ENCODE results near the gene ZNF79. TPM values are rescaled to one million over a fixed set of nuclear protein-coding genes. Genes with fewer than 3 reads are reported as not detected.
A peak's percentile ranks its signal among the peaks of the same experiment; 100 is the strongest.

Gene ZNF79
- total RNA-seq (2014; rRNA removed; shearing (Covaris generic)) = 5.3 and 6.5 TPM in 2 replicates

DNA sequence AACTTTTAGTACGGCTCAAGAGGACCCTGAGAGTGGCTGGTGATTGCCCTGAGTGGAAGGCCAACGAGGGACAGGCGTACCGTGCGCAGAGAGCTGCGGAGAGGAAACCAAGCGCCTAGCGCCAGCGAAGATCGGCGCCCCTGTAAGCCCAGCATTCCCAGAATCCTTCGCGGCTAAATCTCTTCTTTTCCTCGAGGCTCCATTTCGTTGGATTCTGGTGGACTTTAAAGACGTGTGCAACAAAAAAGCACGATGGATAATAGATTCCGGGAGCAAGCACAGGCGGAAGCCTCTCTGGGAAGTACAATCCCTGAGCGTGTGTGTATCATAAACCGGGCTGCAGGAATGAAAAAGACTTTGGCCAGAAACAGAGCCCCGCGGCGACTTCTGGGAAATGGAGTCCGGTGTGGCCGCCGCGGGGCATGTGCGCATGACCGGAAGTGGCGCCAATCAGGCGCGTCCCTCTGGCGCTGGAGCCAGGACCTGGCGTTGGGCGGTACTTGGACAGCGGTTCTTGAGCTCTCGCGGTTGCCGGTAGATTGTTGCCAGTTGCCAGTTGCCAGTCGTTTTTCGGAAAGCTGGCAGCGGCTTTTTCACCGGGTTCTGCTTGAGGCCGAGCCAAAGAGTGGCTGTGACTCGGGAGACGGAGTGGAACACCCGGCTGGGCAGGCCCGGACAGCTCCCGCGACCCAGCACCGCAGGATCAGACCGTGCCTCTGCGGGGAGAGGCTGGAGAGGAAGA is at the start of gene ZNF79:
Gene ZNF79 (plus strand): TSS at position 449 of the 742 bp plus-strand sequence. CDS start 406 bp downstream, outside the sequence.
- peaks cover 2% of the 10 kb centered on the region; the same call in 1 of the 2 replicates for H3K36me3 ChIP-seq (replicated peaks; ENCODE audit: control insufficient read depth, insufficient read depth, low read length)
- DNase-seq = peak; percentile 97
- H3K4me3 ChIP-seq (ENCODE audit: insufficient read depth, low read depth, low read length) = peak within 1 kb of the TSS; percentile 87
- no peaks in the 10 kb centered on the region for H3K27me3 ChIP-seq (ENCODE audit: control insufficient read depth, insufficient read depth, low read length)

DNA sequence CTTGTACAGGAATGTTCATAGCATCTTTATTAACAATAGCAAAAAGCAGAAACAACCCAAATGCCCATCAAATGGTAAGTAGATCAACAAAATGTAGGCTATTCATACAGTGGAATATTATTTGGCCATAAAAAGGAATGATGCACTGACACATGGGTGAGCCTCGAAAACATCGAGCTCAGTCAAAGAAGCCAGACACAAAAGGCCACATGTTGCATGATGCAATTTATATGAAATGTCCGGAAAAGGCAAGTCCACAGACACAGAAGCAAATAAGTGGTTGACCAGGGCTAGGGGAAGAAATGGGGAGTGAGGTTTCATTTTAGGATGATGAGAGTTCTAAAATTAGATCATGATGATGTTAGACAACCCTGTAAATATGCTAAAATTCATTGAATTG is 43.7 kb upstream of the ZNF79 start:
- Histone ChIP-seq H3K36me3 (replicated peaks; ENCODE audit: control insufficient read depth, insufficient read depth, low read length) (no peaks in the 10 kb centered on the region), H3K27me3 (ENCODE audit: control insufficient read depth, insufficient read depth, low read length) (no peaks in the 10 kb centered on the region), H3K4me3 (ENCODE audit: insufficient read depth, low read depth, low read length) (no peak overlapping the region)
- no peak for DNase-seq

DNA sequence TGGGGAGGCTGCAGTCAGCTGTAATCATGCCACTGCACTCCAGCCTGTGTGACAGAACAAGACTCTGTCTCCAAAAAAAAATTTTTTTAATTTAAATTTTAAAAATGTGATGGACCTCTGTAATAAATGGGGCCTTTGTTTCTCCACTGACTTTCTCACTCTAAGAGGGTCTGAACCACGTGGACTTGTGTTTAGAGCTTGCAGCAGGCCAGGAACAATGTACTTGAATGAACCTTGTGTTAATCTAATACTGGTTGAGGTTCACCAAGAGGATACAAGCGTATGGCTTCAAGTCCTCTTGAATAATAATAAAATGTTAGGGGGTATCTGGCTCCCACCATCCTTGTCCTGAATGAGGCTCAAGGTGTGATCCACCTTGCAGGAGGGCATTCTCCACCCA is 41.6 kb upstream of the ZNF79 start:
- DNase-seq = no peak
- H3K4me3 ChIP-seq (ENCODE audit: insufficient read depth, low read depth, low read length) = no peak overlapping the region
- no peaks in the 10 kb centered on the region for H3K27me3 ChIP-seq (ENCODE audit: control insufficient read depth, insufficient read depth, low read length)
- H3K36me3 ChIP-seq (replicated peaks; ENCODE audit: control insufficient read depth, insufficient read depth, low read length) = no peaks in the 10 kb centered on the region

DNA sequence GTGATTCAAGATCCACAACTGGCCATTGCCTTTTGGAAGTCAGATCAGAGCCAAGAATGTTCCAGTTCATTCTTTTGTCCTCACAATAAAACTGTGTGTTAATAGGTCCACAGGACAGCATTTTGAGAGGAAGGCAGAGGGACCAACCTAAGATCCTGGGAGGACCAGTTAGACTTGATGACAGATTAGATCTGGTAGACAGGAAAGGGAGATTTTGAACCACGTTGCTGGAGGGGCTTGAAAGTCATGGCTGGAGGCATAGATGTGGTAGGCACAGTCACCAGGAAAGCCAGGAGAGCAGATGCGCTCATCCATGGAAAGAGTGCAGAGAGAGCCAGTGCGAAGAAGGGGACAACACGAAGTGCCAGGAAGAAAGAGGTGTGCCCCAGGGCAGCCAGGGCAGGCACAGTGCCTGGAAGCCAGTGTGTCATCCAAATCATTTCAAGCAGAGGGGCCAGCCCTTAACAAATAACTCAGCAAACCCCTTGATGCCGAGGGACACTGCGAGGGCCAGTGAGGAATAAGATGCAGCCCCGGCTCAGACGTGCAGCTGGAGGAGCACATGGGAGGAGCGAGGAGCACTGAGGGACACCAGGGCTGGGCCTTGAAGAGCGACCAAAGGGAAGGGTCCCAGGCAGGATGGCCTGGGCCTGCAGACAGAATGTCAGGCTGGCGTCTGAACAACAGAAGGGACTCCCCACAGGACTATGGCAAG is 40.0 kb upstream of the ZNF79 start:
- no peaks in the 10 kb centered on the region for H3K36me3 ChIP-seq (replicated peaks; ENCODE audit: control insufficient read depth, insufficient read depth, low read length)

DNA sequence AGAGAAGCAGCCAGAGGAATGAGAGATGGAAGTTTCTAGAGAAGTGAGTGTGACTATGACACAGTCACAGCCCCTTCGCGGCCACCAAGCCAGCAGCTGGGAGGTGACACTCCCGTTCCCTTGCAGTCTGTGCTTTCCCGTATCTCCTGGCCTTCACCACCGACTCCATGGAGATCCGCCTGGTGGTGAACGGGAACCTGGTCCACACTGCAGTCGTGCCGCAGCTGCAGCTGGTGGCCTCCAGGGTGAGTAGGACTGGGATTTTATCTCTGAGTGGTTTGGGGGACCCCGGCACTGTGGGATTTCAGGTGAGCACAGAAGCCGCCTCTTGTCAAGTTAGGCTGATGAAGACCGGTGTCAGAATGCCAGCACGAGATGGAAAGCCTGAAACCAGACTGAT is 39.3 kb upstream of the ZNF79 start:
- peak; percentile 74 for DNase-seq
- Histone ChIP-seq H3K27me3 (ENCODE audit: control insufficient read depth, insufficient read depth, low read length) (no peaks in the 10 kb centered on the region), H3K4me3 (ENCODE audit: insufficient read depth, low read depth, low read length) (no peak overlapping the region), H3K36me3 (replicated peaks; ENCODE audit: control insufficient read depth, insufficient read depth, low read length) (no peaks in the 10 kb centered on the region)

More for the DNA sequence above, 40.0 kb upstream of the ZNF79 start:
- no peak for DNase-seq
- no peaks in the 10 kb centered on the region for H3K27me3 ChIP-seq (ENCODE audit: control insufficient read depth, insufficient read depth, low read length)
- H3K4me3 ChIP-seq (ENCODE audit: insufficient read depth, low read depth, low read length) = no peak overlapping the region

DNA sequence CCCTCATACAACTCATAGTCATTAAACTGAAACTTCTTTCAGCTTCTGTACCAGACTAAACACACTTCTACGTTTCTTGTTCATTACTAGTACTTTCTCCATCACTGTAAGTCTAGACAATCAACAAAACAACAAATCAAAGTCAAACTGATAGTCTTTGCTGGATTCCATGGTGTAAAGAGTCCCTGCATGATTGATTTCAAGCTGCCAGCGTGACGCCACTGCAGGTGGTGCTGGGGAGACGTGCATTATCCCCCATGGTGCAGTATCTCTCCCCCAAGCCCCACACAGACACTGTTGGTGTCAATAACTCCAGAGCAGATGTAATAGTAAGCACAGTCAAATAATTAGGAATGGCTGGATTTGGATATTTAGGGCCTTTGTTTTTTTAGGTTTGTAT is 37.9 kb upstream of the ZNF79 start:
- no peak for DNase-seq
- no peaks in the 10 kb centered on the region for H3K36me3 ChIP-seq (replicated peaks; ENCODE audit: control insufficient read depth, insufficient read depth, low read length)
- H3K4me3 ChIP-seq (ENCODE audit: insufficient read depth, low read depth, low read length) = no peak overlapping the region
- no peaks in the 10 kb centered on the region for H3K27me3 ChIP-seq (ENCODE audit: control insufficient read depth, insufficient read depth, low read length)

DNA sequence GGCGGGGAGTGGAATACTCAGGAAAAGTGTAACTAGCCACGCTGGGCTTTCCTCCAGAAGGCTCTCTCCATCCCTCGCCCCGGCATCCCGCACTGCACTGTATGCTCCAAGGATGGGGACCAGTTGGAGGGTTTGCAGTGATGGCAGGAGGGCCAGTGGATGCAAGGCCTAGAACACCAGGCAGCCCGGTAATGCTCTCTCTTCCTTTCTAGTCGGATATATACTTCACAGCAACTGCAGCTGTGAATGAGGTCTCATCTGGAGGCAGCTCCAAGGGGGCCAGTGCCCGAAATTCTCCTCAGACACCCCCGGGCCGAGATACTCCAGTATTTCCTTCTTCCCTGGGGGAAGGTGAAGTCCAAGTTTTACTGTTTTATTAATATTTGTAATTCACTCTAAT is 37.2 kb upstream of the ZNF79 start:
- Histone ChIP-seq H3K27me3 (ENCODE audit: control insufficient read depth, insufficient read depth, low read length) (no peaks in the 10 kb centered on the region), H3K4me3 (ENCODE audit: insufficient read depth, low read depth, low read length) (no peak overlapping the region), H3K36me3 (replicated peaks; ENCODE audit: control insufficient read depth, insufficient read depth, low read length) (no peaks in the 10 kb centered on the region)
- DNase-seq = no peak

DNA sequence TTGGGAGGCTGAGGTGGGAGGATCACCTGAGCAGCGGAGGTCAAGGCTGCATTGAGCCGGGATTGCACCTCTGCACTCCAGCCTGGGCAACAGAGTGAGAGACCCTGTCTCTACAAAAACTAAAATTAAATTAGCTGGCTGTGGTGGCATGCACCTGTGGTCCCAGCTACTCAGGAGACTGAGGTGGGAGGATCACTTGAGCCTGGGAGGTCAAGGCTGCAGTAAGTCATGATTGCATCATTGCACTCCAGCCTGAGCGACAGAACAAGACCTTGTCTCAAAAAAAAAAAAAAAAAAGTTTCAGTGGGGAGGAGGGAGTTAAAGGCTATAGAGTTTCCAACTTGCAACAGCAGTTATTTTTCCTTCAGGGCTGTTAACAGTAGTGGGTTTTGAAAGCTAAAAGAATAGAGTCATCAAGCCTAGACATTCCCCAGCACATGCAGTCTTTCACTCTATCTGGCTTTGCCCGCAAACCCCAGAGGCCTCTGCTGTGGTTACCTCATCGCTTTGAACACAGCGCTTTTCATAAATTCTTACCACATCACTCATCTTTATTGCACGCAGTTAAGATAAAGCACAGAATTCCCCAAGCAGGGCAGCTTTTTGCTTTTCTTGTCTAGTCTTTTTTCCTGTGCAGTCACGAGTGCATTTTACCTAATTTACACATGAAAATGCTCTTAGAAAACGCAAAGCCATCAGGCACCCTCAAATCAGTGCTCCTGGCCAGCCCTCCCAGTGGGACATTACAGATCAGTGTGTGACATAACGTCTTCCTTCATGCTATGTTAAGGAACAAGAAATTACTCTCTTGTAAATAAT is 35.9 kb upstream of the ZNF79 start:
- no peak for DNase-seq
- H3K27me3 ChIP-seq (ENCODE audit: control insufficient read depth, insufficient read depth, low read length) = no peaks in the 10 kb centered on the region
- H3K36me3 ChIP-seq (replicated peaks; ENCODE audit: control insufficient read depth, insufficient read depth, low read length) = no peaks in the 10 kb centered on the region
- H3K4me3 ChIP-seq (ENCODE audit: insufficient read depth, low read depth, low read length) = no peak overlapping the region

DNA sequence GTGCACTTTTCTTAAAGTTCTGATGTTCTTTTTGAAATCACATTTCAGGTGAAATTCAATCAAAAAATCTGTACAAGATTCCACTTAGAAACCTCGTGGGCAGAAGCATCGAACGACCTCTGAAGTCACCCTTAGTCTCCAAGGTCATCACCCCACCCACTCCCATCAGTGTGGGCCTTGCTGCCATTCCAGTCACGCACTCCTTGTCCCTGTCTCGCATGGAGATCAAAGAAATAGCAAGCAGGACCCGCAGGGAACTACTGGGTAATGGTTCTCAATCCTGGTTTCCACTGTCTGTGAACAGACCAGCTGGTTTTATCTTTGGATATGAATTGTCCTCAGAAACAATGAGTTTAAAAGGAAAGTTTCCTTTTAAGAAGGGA is 35.3 kb upstream of the ZNF79 start:
- Histone ChIP-seq H3K27me3 (ENCODE audit: control insufficient read depth, insufficient read depth, low read length) (no peaks in the 10 kb centered on the region), H3K4me3 (ENCODE audit: insufficient read depth, low read depth, low read length) (no peak overlapping the region), H3K36me3 (replicated peaks; ENCODE audit: control insufficient read depth, insufficient read depth, low read length) (no peaks in the 10 kb centered on the region)
- DNase-seq = no peak

DNA sequence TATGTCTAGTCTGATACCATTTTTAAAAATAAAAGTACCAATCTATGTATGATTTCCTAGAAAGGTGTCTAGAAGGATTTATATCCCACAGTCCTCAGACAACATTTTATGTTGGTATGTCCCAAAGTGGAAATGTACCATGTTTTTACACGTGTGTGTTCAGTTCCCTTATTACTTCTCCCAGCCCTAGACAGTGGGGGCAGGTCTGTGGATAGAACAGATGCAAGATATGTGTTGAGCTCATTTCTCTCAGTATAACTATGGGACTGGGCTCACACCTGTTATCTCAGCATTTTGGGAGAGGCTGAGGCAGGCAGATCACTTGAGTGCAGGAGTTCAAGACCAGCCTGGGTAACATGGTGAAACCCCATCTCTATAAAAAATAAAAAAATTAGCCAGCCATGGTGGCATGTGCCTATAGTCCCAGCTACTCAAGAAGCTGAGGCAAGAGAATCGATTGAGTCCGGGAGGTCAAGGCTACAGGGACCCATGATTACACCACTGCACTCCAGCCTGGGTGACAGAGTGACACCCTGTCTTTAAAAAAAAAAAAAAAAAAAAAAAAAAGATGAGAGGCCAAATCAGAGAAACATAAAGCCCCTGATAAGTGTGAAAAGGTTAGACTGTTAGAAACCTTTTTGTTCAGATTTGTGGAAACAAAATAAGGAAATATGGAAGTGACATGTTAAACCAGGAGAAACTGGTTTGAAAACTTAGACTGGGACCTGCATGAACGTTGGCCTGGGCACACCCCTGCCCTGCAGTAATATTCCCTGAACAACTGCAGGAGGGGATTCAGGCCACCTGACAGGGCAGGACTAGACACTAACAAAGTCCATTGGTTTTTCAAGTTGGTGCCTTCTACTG is 34.6 kb upstream of the ZNF79 start:
- Histone ChIP-seq H3K36me3 (replicated peaks; ENCODE audit: control insufficient read depth, insufficient read depth, low read length) (no peaks in the 10 kb centered on the region), H3K4me3 (ENCODE audit: insufficient read depth, low read depth, low read length) (no peak overlapping the region), H3K27me3 (ENCODE audit: control insufficient read depth, insufficient read depth, low read length) (no peaks in the 10 kb centered on the region)
- DNase-seq = no peak

DNA sequence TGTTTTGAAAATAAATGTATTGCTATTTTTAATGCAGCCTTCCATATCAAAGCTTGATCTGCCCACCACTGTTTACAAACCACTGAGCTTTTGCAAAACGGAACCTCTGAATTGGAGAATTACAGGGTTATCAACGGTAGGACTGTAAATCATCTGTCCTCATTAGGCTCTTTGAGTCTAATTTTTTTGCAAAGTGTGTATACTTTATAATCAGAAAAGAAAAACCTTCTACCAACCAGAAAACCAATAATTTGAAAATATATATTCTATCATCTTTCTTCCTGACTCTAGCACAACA is 34.0 kb upstream of the ZNF79 start:
- DNase-seq = no peak
- H3K36me3 ChIP-seq (replicated peaks; ENCODE audit: control insufficient read depth, insufficient read depth, low read length) = no peaks in the 10 kb centered on the region
- no peaks in the 10 kb centered on the region; the same call in 1 of the 2 replicates for H3K27me3 ChIP-seq (ENCODE audit: control insufficient read depth, insufficient read depth, low read length)
- no peak overlapping the region for H3K4me3 ChIP-seq (ENCODE audit: insufficient read depth, low read depth, low read length)

DNA sequence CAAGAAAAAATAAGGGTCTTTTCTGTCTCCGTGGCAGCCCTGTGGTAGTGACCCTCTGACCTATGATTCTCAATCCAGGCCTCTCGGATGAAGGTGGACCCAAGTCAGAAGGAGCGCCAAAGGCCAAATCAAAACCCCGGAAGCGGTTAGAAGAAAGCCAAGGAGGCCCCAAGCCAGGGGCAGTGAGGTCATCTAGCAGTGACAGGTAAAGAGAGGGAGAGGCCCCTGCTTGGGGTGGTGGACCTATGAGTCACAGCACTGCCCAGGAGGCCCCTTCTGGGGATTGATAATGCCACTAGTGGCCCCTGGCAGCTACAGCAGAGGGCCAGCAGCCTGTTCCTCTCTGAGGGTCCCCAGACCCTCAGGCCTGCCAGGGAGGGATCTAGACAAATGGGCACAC is 33.6 kb upstream of the ZNF79 start:
- Histone ChIP-seq H3K27me3 (ENCODE audit: control insufficient read depth, insufficient read depth, low read length) (no peaks in the 10 kb centered on the region; the same call in 1 of the 2 replicates), H3K4me3 (ENCODE audit: insufficient read depth, low read depth, low read length) (no peak overlapping the region), H3K36me3 (replicated peaks; ENCODE audit: control insufficient read depth, insufficient read depth, low read length) (no peaks in the 10 kb centered on the region)
- no peak for DNase-seq

DNA sequence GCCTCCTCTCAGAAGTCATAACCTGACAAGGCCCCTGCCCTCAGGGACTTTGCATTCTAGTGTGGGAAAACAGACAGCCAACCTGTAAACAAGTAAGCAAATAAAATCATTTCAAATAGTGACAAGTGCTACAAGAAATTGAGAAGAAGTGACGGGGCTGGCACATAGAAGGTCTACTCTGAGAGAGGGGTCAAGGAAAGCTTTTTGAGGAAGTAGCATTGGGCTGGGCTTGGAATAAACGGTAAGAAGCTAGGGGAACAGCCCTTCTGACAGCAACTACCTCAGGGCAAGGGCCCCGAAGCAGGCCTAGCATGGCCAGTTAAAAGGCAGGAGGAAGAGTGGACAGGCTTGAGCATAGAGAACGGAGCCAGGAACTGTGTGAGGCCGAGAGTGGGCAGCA is 32.0 kb upstream of the ZNF79 start:
- no peak for DNase-seq
- H3K4me3 ChIP-seq (ENCODE audit: insufficient read depth, low read depth, low read length) = no peak overlapping the region
- H3K36me3 ChIP-seq (replicated peaks; ENCODE audit: control insufficient read depth, insufficient read depth, low read length) = no peaks in the 10 kb centered on the region
- H3K27me3 ChIP-seq (ENCODE audit: control insufficient read depth, insufficient read depth, low read length) = peaks cover 1% of the 10 kb centered on the region; the same call in 1 of the 2 replicates

DNA sequence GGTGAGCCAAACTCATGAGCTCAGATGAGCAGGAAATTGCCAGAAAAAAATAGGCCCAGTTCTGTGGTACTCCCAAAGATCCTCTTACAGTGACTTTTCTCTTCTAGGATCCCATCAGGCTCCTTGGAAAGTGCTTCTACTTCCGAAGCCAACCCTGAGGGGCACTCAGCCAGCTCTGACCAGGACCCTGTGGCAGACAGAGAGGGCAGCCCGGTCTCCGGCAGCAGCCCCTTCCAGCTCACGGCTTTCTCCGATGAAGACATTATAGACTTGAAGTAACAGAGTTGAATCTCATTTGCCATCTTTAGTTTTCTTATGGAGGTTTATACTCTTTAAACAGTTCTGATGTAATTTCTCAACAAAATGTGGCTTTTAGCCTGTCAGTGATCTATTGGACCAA is 31.2 kb upstream of the ZNF79 start:
- Histone ChIP-seq H3K4me3 (ENCODE audit: insufficient read depth, low read depth, low read length) (no peak overlapping the region), H3K36me3 (replicated peaks; ENCODE audit: control insufficient read depth, insufficient read depth, low read length) (no peaks in the 10 kb centered on the region), H3K27me3 (ENCODE audit: control insufficient read depth, insufficient read depth, low read length) (peaks cover 3% of the 10 kb centered on the region; the same call in 1 of the 2 replicates)
- no peak for DNase-seq

Measured in H7 (cell line).